SK-N-SH (cell line): ENCODE results near the gene PPP2R2B. TPM values are rescaled to one million over a fixed set of nuclear protein-coding genes. Genes with fewer than 3 reads are reported as not detected.

Source experiments
- CTCF ChIA-PET: fragments of 300-600, 350-600 bp; formaldehyde crosslinking; extraction: SDS; loops from one replicate; lab custom pipeline; 2021; lab: Yijun Ruan, JAX
- POLR2A ChIA-PET: fragments of 350-600 bp; sonication (Branson Sonifier 250); formaldehyde crosslinking; extraction: SDS; loops from one replicate; lab custom pipeline; 2020; ENCODE audit warnings: antibody characterized with exemption, inconsistent platforms; lab: Yijun Ruan, JAX
- DNase-seq: peaks from one replicate; pipeline ENCODE4 v3.0.0; 2012
- H2AFZ ChIP-seq: fragments of 200-600 bp; sonication (generic); 2 replicates; pipeline ENCODE4 v1.8.1; 2016; ENCODE audit warnings: antibody characterized with exemption, mild to moderate bottlenecking, low read depth
- H3F3A ChIP-seq: fragments of 200-600 bp; sonication (generic); replicated peaks from 2 replicates; pipeline ENCODE3; 2016; ENCODE audit warnings: antibody characterized with exemption, mild to moderate bottlenecking; ENCODE audit not compliant: insufficient read depth
- H3K27ac ChIP-seq, 2 experiments: fragments of 200-500 bp in 1 of 2; fragments of 200-600 bp in 1 of 2; sonication (Bioruptor generic) in 1 of 2; sonication (generic), shearing (Covaris generic) in 1 of 2; 2 replicates each; pipeline versions ENCODE4 v1.5.1 to v1.6.1; 2014 to 2016; ENCODE audit warnings: low read depth in 2 of 2, inconsistent platforms in 1 of 2, low read length in 1 of 2, mild to moderate bottlenecking in 1 of 2, mixed read lengths in 1 of 2
- H3K27me3 ChIP-seq: fragments of 200-600 bp; sonication (generic), shearing (Covaris generic); 2 replicates; pipeline ENCODE4 v1.6.1; 2016; ENCODE audit warnings: mixed run types; ENCODE audit not compliant: insufficient read depth
- H3K36me3 ChIP-seq, 2 experiments: fragments of 200-500 bp in 1 of 2; fragments of 200-600 bp in 1 of 2; sonication (Bioruptor generic) in 1 of 2; sonication (generic) in 1 of 2; replicated peaks in 1 of 2; 2 replicates each; pipeline versions ENCODE3 to v1.5.1; 2014 to 2016; ENCODE audit warnings: low read length in 1 of 2, mild to moderate bottlenecking in 1 of 2; ENCODE audit not compliant: insufficient read depth in 2 of 2, control insufficient read depth in 1 of 2
- H3K4me1 ChIP-seq, 2 experiments: fragments of 200-500 bp in 1 of 2; fragments of 200-600 bp in 1 of 2; sonication (Bioruptor generic) in 1 of 2; sonication (generic), shearing (Covaris generic) in 1 of 2; 2 replicates each; pipeline versions ENCODE4 v1.5.1 to v1.6.1; 2014 to 2016; ENCODE audit warnings: low read depth in 1 of 2, low read length in 1 of 2, mixed run types in 1 of 2; ENCODE audit not compliant: insufficient read depth in 2 of 2, control insufficient read depth in 1 of 2
- H3K4me2 ChIP-seq: fragments of 200-600 bp; sonication (generic), shearing (Covaris generic); 2 replicates; pipeline ENCODE4 v1.6.1; 2017; ENCODE audit warnings: mixed run types
- H3K4me3 ChIP-seq, 2 experiments: fragments of 200-500 bp in 1 of 2; fragments of 200-600 bp in 1 of 2; sonication (Bioruptor generic) in 1 of 2; sonication (generic), shearing (Covaris generic) in 1 of 2; 2 replicates each; pipeline versions ENCODE4 v1.5.1 to v1.8.1; 2014 to 2016; ENCODE audit warnings: low read depth in 2 of 2, inconsistent platforms in 1 of 2, low read length in 1 of 2, mild to moderate bottlenecking in 1 of 2, mixed read lengths in 1 of 2, moderate library complexity in 1 of 2
- H3K79me2 ChIP-seq: fragments of 200-600 bp; sonication (generic); 2 replicates; pipeline ENCODE4 v1.8.1; 2017; ENCODE audit warnings: mild to moderate bottlenecking; ENCODE audit not compliant: insufficient read depth
- H3K9ac ChIP-seq: fragments of 200-600 bp; sonication (generic); 2 replicates; pipeline ENCODE4 v1.6.1; 2017; ENCODE audit warnings: mixed run types
- H3K9me2 ChIP-seq: fragments of 200-600 bp; sonication (generic); 2 replicates; pipeline ENCODE4 v1.6.1; 2017; ENCODE audit warnings: mixed run types
- H3K9me3 ChIP-seq: fragments of 200-600 bp; sonication (generic); 2 replicates; pipeline ENCODE4 v1.6.1; 2017; ENCODE audit warnings: mixed run types, mild to moderate bottlenecking, moderate library complexity
- H4K20me1 ChIP-seq: fragments of 200-600 bp; sonication (generic); 2 replicates; pipeline ENCODE4 v1.6.1; 2017; ENCODE audit warnings: mild to moderate bottlenecking, mixed run types; ENCODE audit not compliant: insufficient read depth
- ELF1 ChIP-seq: IDR thresholded peaks from 2 replicates; pipeline ENCODE4 v1.4.0; 2012
- FOSL2 ChIP-seq: IDR thresholded peaks from 2 replicates; pipeline ENCODE4 v1.4.0; 2012; ENCODE audit warnings: low read depth, mild to moderate bottlenecking, moderate library complexity, borderline replicate concordance
- FOXM1 ChIP-seq: IDR thresholded peaks from 2 replicates; pipeline ENCODE4 v1.4.0; 2012; ENCODE audit warnings: low read depth, mild to moderate bottlenecking
- GABPA ChIP-seq: IDR thresholded peaks from 2 replicates; pipeline ENCODE4 v1.4.0; 2012; ENCODE audit warnings: low read depth, mild to moderate bottlenecking
- GATA2 ChIP-seq: sonication (generic); formaldehyde crosslinking; IDR thresholded peaks from 2 replicates; pipeline ENCODE4 v1.5.0; 2020; ENCODE audit warnings: mild to moderate bottlenecking, missing genetic modification reagents
- MEF2A ChIP-seq: IDR thresholded peaks from 2 replicates; pipeline ENCODE4 v1.4.0; 2012; ENCODE audit warnings: low read depth, borderline replicate concordance
- NFIC ChIP-seq: IDR thresholded peaks from 2 replicates; pipeline ENCODE4 v1.4.0; 2012; ENCODE audit warnings: borderline replicate concordance
- POLR2AphosphoS5 ChIP-seq: IDR thresholded peaks from 2 replicates; pipeline ENCODE4 v1.6.1; 2012; ENCODE audit warnings: low read depth, low read length
- RXRA ChIP-seq: IDR thresholded peaks from 2 replicates; pipeline ENCODE4 v1.4.0; 2012; ENCODE audit warnings: low read depth, mild to moderate bottlenecking, borderline replicate concordance
- SIN3A ChIP-seq: IDR thresholded peaks from 2 replicates; pipeline ENCODE4 v1.6.1; 2012; ENCODE audit warnings: low read depth, mild to moderate bottlenecking, low read length, moderate library complexity, borderline replicate concordance
- SMC3 ChIP-seq: IDR thresholded peaks from 2 replicates; pipeline ENCODE4 v1.6.1; 2012; ENCODE audit warnings: low read depth, low read length, improper control_type of control experiment
- TCF12 ChIP-seq: IDR thresholded peaks from 2 replicates; pipeline ENCODE4 v1.4.0; 2012
- TEAD4 ChIP-seq: IDR thresholded peaks from 2 replicates; pipeline ENCODE4 v1.4.0; 2012; ENCODE audit warnings: mild to moderate bottlenecking, borderline replicate concordance; ENCODE audit not compliant: insufficient read depth
- WGBS: methylation state at CpG from one replicate; pipeline ENCODE4 v1.1.6; 2017; ENCODE audit warnings: low lambda C conversion rate; 5-methylcytosine and 5-hydroxymethylcytosine counted together
- polyA plus RNA-seq, 3 experiments: library from polyadenylated mRNA; depleted of rRNA; stranded (reverse); fragments of >200 nt; gene quantifications; 2 replicates each; pipeline ENCODE4 v1.2.3, GENCODE V29; 2012
- TF ChIP-seq, protein P1 (sequence below): fragments of 200-600 bp; sonication (generic); IDR thresholded peaks from 2 replicates; pipeline ENCODE4 v1.6.1; 2017; ENCODE audit warnings: antibody characterized with exemption, mild to moderate bottlenecking, moderate library complexity
- TF ChIP-seq, protein P2 (sequence below): IDR thresholded peaks from 2 replicates; pipeline ENCODE4 v1.4.0; 2012; ENCODE audit warnings: low read depth, borderline replicate concordance
- TF ChIP-seq, protein P3 (sequence below): fragments of 150-350 bp; IDR thresholded peaks from 2 replicates; pipeline ENCODE4 v1.6.1; 2016; ENCODE audit warnings: mild to moderate bottlenecking, low read depth, low read length

Gene PPP2R2B
- polyA plus RNA-seq, 1 of the 3 experiments (the other 2 are of a cell fraction) = 11.4 TPM

DNA sequence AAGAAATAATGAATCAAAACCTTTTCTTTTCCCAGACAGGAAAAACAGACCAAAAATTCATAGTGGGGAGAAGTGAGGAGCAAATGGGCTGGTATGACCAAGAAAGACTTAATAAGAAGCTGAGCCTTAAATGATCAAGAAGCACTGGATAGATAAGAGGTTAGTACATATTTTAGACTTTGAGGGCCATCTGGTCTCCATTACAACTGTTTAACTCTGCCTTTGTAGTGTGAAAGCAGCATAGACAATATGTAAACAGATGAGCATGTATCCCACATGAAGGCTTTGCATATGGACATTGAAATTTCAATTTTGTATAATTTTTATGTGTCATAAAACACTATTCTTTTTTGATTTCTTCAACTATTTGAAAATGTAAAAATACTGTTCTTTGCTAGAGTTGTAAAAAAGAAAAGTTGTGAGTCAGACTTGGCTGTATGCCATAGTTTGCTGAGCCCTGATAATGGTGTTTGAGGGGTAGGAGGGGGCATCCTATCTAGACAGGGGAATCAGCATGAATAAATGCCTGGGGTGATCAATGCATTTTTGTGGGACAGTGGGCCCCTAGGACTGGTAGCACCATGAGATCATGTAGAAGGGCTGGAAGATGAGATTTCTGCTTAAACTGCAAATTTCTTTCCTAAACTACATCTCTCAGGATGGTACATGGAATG is 270.8 kb downstream of the PPP2R2B start:
- Histone ChIP-seq H4K20me1 (no peaks in the 10 kb centered on the region), H3F3A (no peaks in the 10 kb centered on the region), H3K4me1 (peaks cover 0 to 11% of the 10 kb centered on the region in 2 experiments; a peak in 2 of 4 replicates), H3K79me2 (no peaks in the 10 kb centered on the region), H3K4me3 (no peak overlapping the region), H3K36me3 (no peaks in the 10 kb centered on the region), H3K27ac (peak overlapping the region in 1 of 2 experiments; percentile 39; a peak in 1 of 4 replicates), H3K27me3 (no peaks in the 10 kb centered on the region), H3K9me2 (no peaks in the 10 kb centered on the region), H3K9me3 (no peaks in the 10 kb centered on the region), H3K4me2 (no peak overlapping the region), H3K9ac (no peak overlapping the region), H2AFZ (no peak overlapping the region)
- TF ChIP-seq FOSL2 = 0 out of 2 replicates have a peak, but pooled peaks have one; percentile 27
- TF ChIP-seq GABPA = no peak
- TF ChIP-seq TCF12 = peak; percentile 70
- TF ChIP-seq NFIC = peak; percentile 68
- TF ChIP-seq, protein P1, sequence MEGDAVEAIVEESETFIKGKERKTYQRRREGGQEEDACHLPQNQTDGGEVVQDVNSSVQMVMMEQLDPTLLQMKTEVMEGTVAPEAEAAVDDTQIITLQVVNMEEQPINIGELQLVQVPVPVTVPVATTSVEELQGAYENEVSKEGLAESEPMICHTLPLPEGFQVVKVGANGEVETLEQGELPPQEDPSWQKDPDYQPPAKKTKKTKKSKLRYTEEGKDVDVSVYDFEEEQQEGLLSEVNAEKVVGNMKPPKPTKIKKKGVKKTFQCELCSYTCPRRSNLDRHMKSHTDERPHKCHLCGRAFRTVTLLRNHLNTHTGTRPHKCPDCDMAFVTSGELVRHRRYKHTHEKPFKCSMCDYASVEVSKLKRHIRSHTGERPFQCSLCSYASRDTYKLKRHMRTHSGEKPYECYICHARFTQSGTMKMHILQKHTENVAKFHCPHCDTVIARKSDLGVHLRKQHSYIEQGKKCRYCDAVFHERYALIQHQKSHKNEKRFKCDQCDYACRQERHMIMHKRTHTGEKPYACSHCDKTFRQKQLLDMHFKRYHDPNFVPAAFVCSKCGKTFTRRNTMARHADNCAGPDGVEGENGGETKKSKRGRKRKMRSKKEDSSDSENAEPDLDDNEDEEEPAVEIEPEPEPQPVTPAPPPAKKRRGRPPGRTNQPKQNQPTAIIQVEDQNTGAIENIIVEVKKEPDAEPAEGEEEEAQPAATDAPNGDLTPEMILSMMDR = no peak
- TF ChIP-seq, protein P2, sequence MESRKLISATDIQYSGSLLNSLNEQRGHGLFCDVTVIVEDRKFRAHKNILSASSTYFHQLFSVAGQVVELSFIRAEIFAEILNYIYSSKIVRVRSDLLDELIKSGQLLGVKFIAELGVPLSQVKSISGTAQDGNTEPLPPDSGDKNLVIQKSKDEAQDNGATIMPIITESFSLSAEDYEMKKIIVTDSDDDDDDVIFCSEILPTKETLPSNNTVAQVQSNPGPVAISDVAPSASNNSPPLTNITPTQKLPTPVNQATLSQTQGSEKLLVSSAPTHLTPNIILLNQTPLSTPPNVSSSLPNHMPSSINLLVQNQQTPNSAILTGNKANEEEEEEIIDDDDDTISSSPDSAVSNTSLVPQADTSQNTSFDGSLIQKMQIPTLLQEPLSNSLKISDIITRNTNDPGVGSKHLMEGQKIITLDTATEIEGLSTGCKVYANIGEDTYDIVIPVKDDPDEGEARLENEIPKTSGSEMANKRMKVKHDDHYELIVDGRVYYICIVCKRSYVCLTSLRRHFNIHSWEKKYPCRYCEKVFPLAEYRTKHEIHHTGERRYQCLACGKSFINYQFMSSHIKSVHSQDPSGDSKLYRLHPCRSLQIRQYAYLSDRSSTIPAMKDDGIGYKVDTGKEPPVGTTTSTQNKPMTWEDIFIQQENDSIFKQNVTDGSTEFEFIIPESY = no peak
- TF ChIP-seq GATA2 (CRISPR knock-in tag) = no peak
- CTCF ChIA-PET = interaction anchor here (0.7 to 1.8 kb wide), 2 partner anchors 15 to 42 kb away, joined by 3 to 5 read pairs; no protein-coding TSS in a partner anchor
- POLR2A ChIA-PET = no interaction called here
- DNase-seq = peak; percentile 58

DNA sequence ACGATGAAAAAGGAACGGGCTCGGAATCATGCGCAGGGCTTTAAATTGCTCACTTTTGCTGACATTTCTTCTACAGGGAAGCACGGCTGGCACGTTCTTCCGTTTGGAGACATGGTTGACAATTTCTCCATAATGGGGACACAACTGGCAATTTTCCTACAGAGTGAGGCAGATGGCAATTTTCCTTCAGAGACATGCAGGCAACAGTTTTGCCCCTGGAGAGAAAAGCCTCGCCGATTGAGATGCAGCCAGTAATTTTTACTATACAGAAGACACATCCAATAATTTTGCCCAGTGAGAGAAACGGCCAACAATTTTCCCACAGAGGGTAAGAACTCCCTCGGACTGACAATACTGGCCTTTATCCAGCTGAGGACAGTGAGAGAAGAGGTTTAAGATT is 271.7 kb downstream of the PPP2R2B start:
- Histone ChIP-seq H3K9ac (no peak overlapping the region), H3K9me2 (no peaks in the 10 kb centered on the region), H3K4me2 (no peak overlapping the region), H3K27me3 (no peaks in the 10 kb centered on the region), H3K27ac (no peak overlapping the region), H3K36me3 (no peaks in the 10 kb centered on the region), H4K20me1 (no peaks in the 10 kb centered on the region), H3F3A (no peaks in the 10 kb centered on the region), H3K9me3 (no peaks in the 10 kb centered on the region), H3K4me1 (peaks cover 0 to 11% of the 10 kb centered on the region in 2 experiments; a peak in 2 of 4 replicates), H2AFZ (no peak overlapping the region), H3K4me3 (no peak overlapping the region), H3K79me2 (no peaks in the 10 kb centered on the region)
- ChIA-PET CTCF (interaction anchor here (1.7 to 1.8 kb wide), 2 partner anchors 16 to 40 kb away, joined by 5 read pairs; no protein-coding TSS in a partner anchor), POLR2A (no interaction called here)
- no peak for DNase-seq
- 76% methylated on average over 11 of the region's 11 CpGs for WGBS
- TF ChIP-seq TCF12 (no peak), SIN3A (no peak), TEAD4 (no peak), RXRA (no peak), SMC3 (no peak), ELF1 (no peak), MEF2A (no peak), POLR2AphosphoS5 (no peak), FOXM1 (no peak)
- TF ChIP-seq, protein P3, sequence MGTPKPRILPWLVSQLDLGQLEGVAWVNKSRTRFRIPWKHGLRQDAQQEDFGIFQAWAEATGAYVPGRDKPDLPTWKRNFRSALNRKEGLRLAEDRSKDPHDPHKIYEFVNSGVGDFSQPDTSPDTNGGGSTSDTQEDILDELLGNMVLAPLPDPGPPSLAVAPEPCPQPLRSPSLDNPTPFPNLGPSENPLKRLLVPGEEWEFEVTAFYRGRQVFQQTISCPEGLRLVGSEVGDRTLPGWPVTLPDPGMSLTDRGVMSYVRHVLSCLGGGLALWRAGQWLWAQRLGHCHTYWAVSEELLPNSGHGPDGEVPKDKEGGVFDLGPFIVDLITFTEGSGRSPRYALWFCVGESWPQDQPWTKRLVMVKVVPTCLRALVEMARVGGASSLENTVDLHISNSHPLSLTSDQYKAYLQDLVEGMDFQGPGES = no peak
- TF ChIP-seq, protein P1 = no peak
